ENCODE data around the gene IGSF3.
"Not testable (repeated sequence)": the region's sequence is repeated elsewhere in the genome, so short reads cannot be mapped to it uniquely, and the experiment has no call there.

IGSF3 gene

GRCh38 chr1:116667078-116667574 lies 407 bp downstream of the IGSF3 start:
- intact Hi-C loops (cut with DNase I), result no loop called here
- peak in 14 of 42 donors; percentile 19 to 43 (median 28) for DNase-seq

GRCh38 chr1:116666187-116667077 lies 1.1 kb downstream of the IGSF3 start:
- DNase-seq, result peak in 9 of 42 donors; percentile 9 to 42 (median 32)
- intact Hi-C loops (cut with DNase I), result no loop called here

- intact Hi-C loops (cut with DNase I), result no loop called here
These were observed 2.6 kb downstream of the IGSF3 start for GRCh38 chr1:116664978-116665371.

GRCh38 chr1:116664366-116664977 lies 3.1 kb downstream of the IGSF3 start:
- intact Hi-C loops (cut with DNase I), result no loop called here
- peak in 5 of 42 donors; percentile 16 to 49 (median 30) for DNase-seq

More at GRCh38 chr1:116664978-116665371, 2.6 kb downstream of the IGSF3 start:
- DNase-seq, result no peak

GRCh38 chr1:116663821-116664220 lies 3.7 kb downstream of the IGSF3 start:
- intact Hi-C loops (cut with DNase I), result no loop called here
- DNase-seq, result no peak

- intact Hi-C loops (cut with DNase I), result no loop called here
- DNase-seq, result no peak
These were observed 5.9 kb downstream of the IGSF3 start for GRCh38 chr1:116661633-116662032.

- intact Hi-C loops (cut with DNase I); DNase-seq: not testable (repeated sequence)
These were observed 8.9 kb downstream of the IGSF3 start for GRCh38 chr1:116658645-116659044.

GRCh38 chr1:116657836-116658235 lies 9.7 kb downstream of the IGSF3 start:
- intact Hi-C loops (cut with DNase I), result not testable (repeated sequence)

GRCh38 chr1:116654351-116654750 lies 13.2 kb downstream of the IGSF3 start:
- DNase-seq, result no peak
- intact Hi-C loops (cut with DNase I), result no loop called here

More at GRCh38 chr1:116657836-116658235, 9.7 kb downstream of the IGSF3 start:
- DNase-seq, result not testable (repeated sequence)

GRCh38 chr1:116652598-116652997 lies 14.9 kb downstream of the IGSF3 start:
- intact Hi-C loops (cut with DNase I); DNase-seq: not testable (repeated sequence)

GRCh38 chr1:116650781-116651180 lies 16.8 kb downstream of the IGSF3 start:
- intact Hi-C loops (cut with DNase I); DNase-seq: not testable (repeated sequence)

GRCh38 chr1:116649041-116649440 lies 18.5 kb downstream of the IGSF3 start:
- intact Hi-C loops (cut with DNase I); DNase-seq: not testable (repeated sequence)

GRCh38 chr1:116648325-116648724 lies 19.2 kb downstream of the IGSF3 start:
- intact Hi-C loops (cut with DNase I), result not testable (repeated sequence)

GRCh38 chr1:116647186-116647585 lies 20.3 kb downstream of the IGSF3 start:
- intact Hi-C loops (cut with DNase I); DNase-seq: not testable (repeated sequence)

More at GRCh38 chr1:116648325-116648724, 19.2 kb downstream of the IGSF3 start:
- not testable (repeated sequence) for DNase-seq

GRCh38 chr1:116646673-116647170 lies 20.8 kb downstream of the IGSF3 start:
- intact Hi-C loops (cut with DNase I), result not testable (repeated sequence)
- peak in 41 of 42 donors; percentile 25 to 84 (median 60) for DNase-seq

GRCh38 chr1:116645802-116646672 lies 21.5 kb downstream of the IGSF3 start:
- intact Hi-C loops (cut with DNase I), result not testable (repeated sequence)
- peak in 1 of 42 donors; percentile 32 for DNase-seq

GRCh38 chr1:116644993-116645392 lies 22.5 kb downstream of the IGSF3 start:
- DNase-seq; intact Hi-C loops (cut with DNase I): not testable (repeated sequence)

- DNase-seq; intact Hi-C loops (cut with DNase I): not testable (repeated sequence)
These were observed 23.4 kb downstream of the IGSF3 start for GRCh38 chr1:116644096-116644495.

Measured in head of caudate nucleus (tissue), 42 donors.